GM13977 (cell line): ENCODE measurements around the gene VDR.

Experiments used
- DNase-seq: peaks from one replicate; pipeline ENCODE4 v3.0.0; 2012; ENCODE audit warnings: low spot score
- CTCF ChIP-seq: IDR thresholded peaks from 2 replicates; pipeline ENCODE4 v1.5.1; 2012; ENCODE audit warnings: mild to moderate bottlenecking, control low read depth; ENCODE audit not compliant: insufficient read depth; ENCODE audit errors: extremely low read depth, missing control alignments
- in situ Hi-C: fragments of 300-500 bp; cut with MboI; formaldehyde crosslinking; loops from one replicate; pipeline ENCODE4 v1.12.0; 2022; ENCODE audit warnings: low sequenced_read_pairs, low pct_unique_long_range_greater_than_20kb, mixed read lengths, inconsistent platforms; ENCODE audit not compliant: unreplicated experiment

The VDR gene

GRCh38 chr12:47828008-47828975, 76.5 kb downstream of the VDR start:
- in situ Hi-C loops = no loop called here
- TF ChIP-seq CTCF = no peak
- DNase-seq = no peak

- in situ Hi-C loops = no loop called here
- DNase-seq = no peak
- TF ChIP-seq CTCF = no peak
These were observed 79.6 kb downstream of the VDR start for GRCh38 chr12:47825173-47825639.

GRCh38 chr12:47824635-47825034, 80.2 kb downstream of the VDR start:
- TF ChIP-seq CTCF = no peak
- DNase-seq = no peak
- in situ Hi-C loops = no loop called here

GRCh38 chr12:47824198-47824597, 80.6 kb downstream of the VDR start:
- TF ChIP-seq CTCF = no peak
- no peak for DNase-seq
- in situ Hi-C loops = no loop called here

GRCh38 chr12:47823422-47824086, 81.2 kb downstream of the VDR start:
- no peak for TF ChIP-seq CTCF
- in situ Hi-C loops = no loop called here

GRCh38 chr12:47822863-47823262, 81.9 kb downstream of the VDR start:
- DNase-seq = no peak
- in situ Hi-C loops = no loop called here
- no peak for TF ChIP-seq CTCF

More at GRCh38 chr12:47823422-47824086, 81.2 kb downstream of the VDR start:
- no peak for DNase-seq
